ENCODE results near the gene ARHGAP18.
A peak's percentile ranks its signal among the peaks of the same experiment; 100 is the strongest.

The ARHGAP18 gene

DNA sequence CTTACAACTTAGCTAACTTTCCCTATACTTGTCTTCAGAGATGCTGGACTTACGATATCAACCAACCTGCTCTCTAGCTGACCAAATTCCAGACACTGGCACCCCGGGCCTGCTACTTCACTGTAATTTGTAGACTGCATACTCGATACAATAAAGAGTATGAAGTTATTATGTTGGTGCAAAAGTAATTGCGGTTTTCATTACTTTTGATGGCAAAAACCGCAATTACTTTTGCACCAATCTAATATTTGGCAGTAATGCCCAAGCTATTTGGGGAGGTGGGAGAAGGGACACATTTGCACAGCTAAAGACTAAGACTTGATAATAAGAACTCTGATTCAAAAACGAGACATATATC lies 34.9 kb upstream of the ARHGAP18 start:
- H3K36me3 ChIP-seq (ENCODE audit: control insufficient read depth, insufficient read depth, low read length), result no peaks in the 10 kb centered on the region
- no peak overlapping the region for H3K27ac ChIP-seq (ENCODE audit: low read depth, low read length)
- H3K4me1 ChIP-seq (ENCODE audit: control insufficient read depth, insufficient read depth, low read length), result peaks cover 9% of the 10 kb centered on the region
- no peaks in the 10 kb centered on the region for H3K9me3 ChIP-seq (ENCODE audit: control insufficient read depth, insufficient read depth, low read depth, low read length)
- H3K27me3 ChIP-seq (ENCODE audit: control insufficient read depth, insufficient read depth, low read length), result no peaks in the 10 kb centered on the region
- H3K9ac ChIP-seq (ENCODE audit: low read length), result no peak overlapping the region
- no peak overlapping the region for H3K4me3 ChIP-seq (ENCODE audit: low read depth, low read length)

- H3K9ac ChIP-seq (ENCODE audit: low read length), result no peak overlapping the region
- no peaks in the 10 kb centered on the region for H3K9me3 ChIP-seq (ENCODE audit: control insufficient read depth, insufficient read depth, low read depth, low read length)
- no peak overlapping the region for H3K4me3 ChIP-seq (ENCODE audit: low read depth, low read length)
- H3K27me3 ChIP-seq (ENCODE audit: control insufficient read depth, insufficient read depth, low read length), result no peaks in the 10 kb centered on the region
- H3K36me3 ChIP-seq (ENCODE audit: control insufficient read depth, insufficient read depth, low read length), result no peaks in the 10 kb centered on the region
- peaks cover 9% of the 10 kb centered on the region for H3K4me1 ChIP-seq (ENCODE audit: control insufficient read depth, insufficient read depth, low read length)
- H3K27ac ChIP-seq (ENCODE audit: low read depth, low read length), result no peak overlapping the region
Measured at GRCh38 chr6:129744201-129744879, 34.4 kb upstream of the ARHGAP18 start.

DNA sequence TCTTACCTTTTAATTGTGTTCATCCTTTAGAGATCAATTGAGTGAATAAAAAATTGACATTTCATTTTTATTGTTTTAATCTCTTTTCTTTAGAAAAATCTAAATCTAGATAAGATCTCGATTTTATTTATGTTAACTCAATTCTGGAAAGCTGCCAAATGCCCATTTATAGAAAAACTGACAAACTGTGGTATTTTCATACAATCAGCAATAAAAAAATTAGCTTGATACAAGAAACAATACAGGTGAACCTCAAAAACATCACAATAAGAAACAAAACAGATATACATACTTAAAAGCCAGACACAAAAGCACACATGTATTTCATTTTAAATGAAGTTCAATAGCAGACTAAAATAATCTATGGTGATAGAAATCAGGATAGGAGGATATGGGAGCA lies 30.0 kb upstream of the ARHGAP18 start:
- H3K27ac ChIP-seq (ENCODE audit: low read depth, low read length), result no peak overlapping the region
- H3K9me3 ChIP-seq (ENCODE audit: control insufficient read depth, insufficient read depth, low read depth, low read length), result no peaks in the 10 kb centered on the region
- peaks cover 5% of the 10 kb centered on the region; the same call in 1 of the 2 replicates for H3K4me1 ChIP-seq (ENCODE audit: control insufficient read depth, insufficient read depth, low read length)
- no peak overlapping the region for H3K4me3 ChIP-seq (ENCODE audit: low read depth, low read length)
- H3K36me3 ChIP-seq (ENCODE audit: control insufficient read depth, insufficient read depth, low read length), result no peaks in the 10 kb centered on the region
- H3K27me3 ChIP-seq (ENCODE audit: control insufficient read depth, insufficient read depth, low read length), result no peaks in the 10 kb centered on the region
- H3K9ac ChIP-seq (ENCODE audit: low read length), result no peak overlapping the region

DNA sequence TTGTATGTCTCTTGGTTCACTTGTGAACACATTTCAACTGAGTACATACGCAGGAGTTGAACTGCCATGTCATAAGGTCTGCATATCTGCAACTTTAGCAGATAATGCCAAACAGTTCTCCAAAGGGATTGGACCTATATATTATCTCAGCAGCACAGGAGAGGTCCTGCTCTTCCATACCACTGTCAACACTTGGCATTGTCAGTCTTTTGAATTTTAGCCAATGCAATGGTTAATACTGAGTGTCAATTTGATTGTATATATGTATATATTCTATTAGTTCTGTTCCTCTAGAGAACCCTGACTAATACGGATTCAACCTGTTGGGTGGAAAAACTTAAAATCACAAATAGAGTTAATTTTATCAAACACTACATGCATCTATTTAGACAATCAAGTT lies 26.1 kb upstream of the ARHGAP18 start:
- H3K4me1 ChIP-seq (ENCODE audit: control insufficient read depth, insufficient read depth, low read length), result no peaks in the 10 kb centered on the region
- H3K4me3 ChIP-seq (ENCODE audit: low read depth, low read length), result no peak overlapping the region
- H3K9ac ChIP-seq (ENCODE audit: low read length), result no peak overlapping the region
- H3K27me3 ChIP-seq (ENCODE audit: control insufficient read depth, insufficient read depth, low read length), result no peaks in the 10 kb centered on the region
- H3K36me3 ChIP-seq (ENCODE audit: control insufficient read depth, insufficient read depth, low read length), result no peaks in the 10 kb centered on the region
- no peaks in the 10 kb centered on the region for H3K9me3 ChIP-seq (ENCODE audit: control insufficient read depth, insufficient read depth, low read depth, low read length)
- H3K27ac ChIP-seq (ENCODE audit: low read depth, low read length), result no peak overlapping the region

GRCh38 chr6:129733290-129733689 lies 23.3 kb upstream of the ARHGAP18 start:
- Histone ChIP-seq H3K27me3 (ENCODE audit: control insufficient read depth, insufficient read depth, low read length) (no peaks in the 10 kb centered on the region), H3K36me3 (ENCODE audit: control insufficient read depth, insufficient read depth, low read length) (no peaks in the 10 kb centered on the region), H3K9me3 (ENCODE audit: control insufficient read depth, insufficient read depth, low read depth, low read length) (no peaks in the 10 kb centered on the region), H3K4me1 (ENCODE audit: control insufficient read depth, insufficient read depth, low read length) (peaks cover 6% of the 10 kb centered on the region), H3K27ac (ENCODE audit: low read depth, low read length) (no peak overlapping the region), H3K4me3 (ENCODE audit: low read depth, low read length) (no peak overlapping the region), H3K9ac (ENCODE audit: low read length) (no peak overlapping the region)

DNA sequence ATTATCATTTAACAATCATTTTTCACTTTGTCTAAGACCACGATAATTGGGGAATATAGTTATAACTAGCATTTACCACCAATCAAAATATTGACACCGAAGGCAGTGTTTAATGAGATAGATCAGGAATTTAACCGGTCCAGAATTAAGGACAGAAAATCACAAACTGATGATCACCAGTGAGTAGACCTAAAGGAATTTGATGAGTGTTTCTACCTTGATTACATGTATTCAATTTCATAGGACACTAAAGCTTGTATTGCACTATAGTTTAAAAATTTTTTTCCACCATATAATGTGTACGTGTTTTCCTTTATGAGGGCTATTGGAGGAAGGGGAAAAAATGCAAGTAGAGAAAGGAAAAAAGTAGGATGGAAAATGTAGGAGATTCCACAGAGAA lies 22.6 kb upstream of the ARHGAP18 start:
- H3K36me3 ChIP-seq (ENCODE audit: control insufficient read depth, insufficient read depth, low read length), result no peaks in the 10 kb centered on the region
- H3K27me3 ChIP-seq (ENCODE audit: control insufficient read depth, insufficient read depth, low read length), result no peaks in the 10 kb centered on the region
- H3K4me3 ChIP-seq (ENCODE audit: low read depth, low read length), result no peak overlapping the region
- H3K27ac ChIP-seq (ENCODE audit: low read depth, low read length), result no peak overlapping the region
- no peaks in the 10 kb centered on the region for H3K9me3 ChIP-seq (ENCODE audit: control insufficient read depth, insufficient read depth, low read depth, low read length)
- no peak overlapping the region for H3K9ac ChIP-seq (ENCODE audit: low read length)
- peaks cover 6% of the 10 kb centered on the region for H3K4me1 ChIP-seq (ENCODE audit: control insufficient read depth, insufficient read depth, low read length)

DNA sequence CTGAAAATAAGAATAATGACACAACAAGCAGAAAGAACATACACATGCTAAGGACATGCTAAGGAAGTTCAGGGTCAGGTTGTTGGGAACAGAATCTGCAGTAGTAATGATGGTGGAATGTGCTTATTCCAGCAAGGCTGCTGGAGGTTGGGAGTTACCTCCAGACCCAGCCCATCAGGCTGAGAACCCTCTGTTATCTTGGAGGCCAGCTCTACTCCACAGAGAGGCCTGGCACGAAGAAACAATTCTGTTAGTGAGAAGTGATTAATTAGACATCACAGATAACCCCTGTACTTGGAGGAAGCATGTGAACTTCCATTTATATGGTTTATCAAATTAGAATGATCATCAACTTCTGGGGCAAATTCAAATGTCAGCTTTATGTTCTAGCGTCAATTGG lies 22.1 kb upstream of the ARHGAP18 start:
- H3K9ac ChIP-seq (ENCODE audit: low read length), result no peak overlapping the region
- no peaks in the 10 kb centered on the region for H3K27me3 ChIP-seq (ENCODE audit: control insufficient read depth, insufficient read depth, low read length)
- H3K4me3 ChIP-seq (ENCODE audit: low read depth, low read length), result no peak overlapping the region
- H3K4me1 ChIP-seq (ENCODE audit: control insufficient read depth, insufficient read depth, low read length), result peaks cover 7% of the 10 kb centered on the region
- H3K27ac ChIP-seq (ENCODE audit: low read depth, low read length), result no peak overlapping the region
- H3K9me3 ChIP-seq (ENCODE audit: control insufficient read depth, insufficient read depth, low read depth, low read length), result no peaks in the 10 kb centered on the region
- no peaks in the 10 kb centered on the region for H3K36me3 ChIP-seq (ENCODE audit: control insufficient read depth, insufficient read depth, low read length)

- Histone ChIP-seq H3K4me1 (ENCODE audit: control insufficient read depth, insufficient read depth, low read length) (peaks cover 10% of the 10 kb centered on the region), H3K36me3 (ENCODE audit: control insufficient read depth, insufficient read depth, low read length) (no peaks in the 10 kb centered on the region), H3K9ac (ENCODE audit: low read length) (no peak overlapping the region), H3K4me3 (ENCODE audit: low read depth, low read length) (no peak overlapping the region), H3K27ac (ENCODE audit: low read depth, low read length) (no peak overlapping the region), H3K27me3 (ENCODE audit: control insufficient read depth, insufficient read depth, low read length) (no peaks in the 10 kb centered on the region), H3K9me3 (ENCODE audit: control insufficient read depth, insufficient read depth, low read depth, low read length) (no peaks in the 10 kb centered on the region)
Measured at GRCh38 chr6:129731428-129731827, 21.5 kb upstream of the ARHGAP18 start.

GRCh38 chr6:129730477-129731165 lies 20.6 kb upstream of the ARHGAP18 start:
- no peaks in the 10 kb centered on the region for H3K9me3 ChIP-seq (ENCODE audit: control insufficient read depth, insufficient read depth, low read depth, low read length)
- peak overlapping the region; percentile 34 for H3K9ac ChIP-seq (ENCODE audit: low read length)
- H3K36me3 ChIP-seq (ENCODE audit: control insufficient read depth, insufficient read depth, low read length), result no peaks in the 10 kb centered on the region
- 0 out of 2 replicates have a peak overlapping the region, but pooled peaks have one; percentile 44 for H3K27ac ChIP-seq (ENCODE audit: low read depth, low read length)
- no peak overlapping the region for H3K4me3 ChIP-seq (ENCODE audit: low read depth, low read length)
- H3K27me3 ChIP-seq (ENCODE audit: control insufficient read depth, insufficient read depth, low read length), result no peaks in the 10 kb centered on the region
- H3K4me1 ChIP-seq (ENCODE audit: control insufficient read depth, insufficient read depth, low read length), result peaks cover 11% of the 10 kb centered on the region

DNA sequence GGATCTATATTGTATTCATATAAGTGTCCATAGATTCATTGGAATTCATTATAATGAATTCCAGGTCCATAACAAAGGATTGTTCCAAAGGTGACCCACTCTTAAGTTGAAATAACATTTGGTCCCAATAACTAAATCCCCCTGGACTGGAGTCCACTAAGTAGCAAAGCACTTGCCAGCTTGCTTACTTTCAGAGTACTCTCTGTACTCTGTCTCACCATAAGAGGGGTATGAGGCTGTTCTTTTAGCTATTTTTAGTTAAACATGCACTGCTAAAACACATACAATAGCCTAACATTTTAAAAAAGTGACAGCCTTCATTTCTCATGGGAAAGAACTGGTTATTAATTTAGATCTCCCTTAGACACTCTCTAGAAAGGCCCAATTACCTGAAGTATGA lies 16.7 kb upstream of the ARHGAP18 start:
- Histone ChIP-seq H3K4me3 (ENCODE audit: low read depth, low read length) (no peak overlapping the region), H3K36me3 (ENCODE audit: control insufficient read depth, insufficient read depth, low read length) (no peaks in the 10 kb centered on the region), H3K4me1 (ENCODE audit: control insufficient read depth, insufficient read depth, low read length) (peaks cover 18% of the 10 kb centered on the region), H3K9ac (ENCODE audit: low read length) (no peak overlapping the region), H3K27ac (ENCODE audit: low read depth, low read length) (no peak overlapping the region), H3K27me3 (ENCODE audit: control insufficient read depth, insufficient read depth, low read length) (no peaks in the 10 kb centered on the region), H3K9me3 (ENCODE audit: control insufficient read depth, insufficient read depth, low read depth, low read length) (no peaks in the 10 kb centered on the region)

DNA sequence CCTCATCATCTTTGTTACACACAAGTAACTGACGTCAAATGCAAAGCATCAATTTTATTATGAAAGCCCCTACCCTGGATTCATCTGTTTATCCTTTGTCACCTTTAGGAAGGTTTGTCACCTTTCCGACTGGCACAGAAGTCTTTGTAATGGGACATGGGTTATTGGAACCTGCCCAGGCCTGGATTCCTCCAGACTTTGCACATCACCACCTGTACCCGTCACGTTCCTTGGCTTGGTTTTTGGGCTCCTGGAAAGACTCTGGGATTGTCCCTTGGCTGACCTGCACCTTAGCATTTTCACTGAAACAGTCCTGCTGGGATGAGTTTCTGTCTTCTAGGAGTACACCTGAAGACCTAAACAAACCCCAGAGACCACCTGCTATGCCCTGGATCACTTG lies 15.4 kb upstream of the ARHGAP18 start:
- H3K9me3 ChIP-seq (ENCODE audit: control insufficient read depth, insufficient read depth, low read depth, low read length), result no peaks in the 10 kb centered on the region
- H3K27me3 ChIP-seq (ENCODE audit: control insufficient read depth, insufficient read depth, low read length), result no peaks in the 10 kb centered on the region
- no peak overlapping the region for H3K4me3 ChIP-seq (ENCODE audit: low read depth, low read length)
- H3K27ac ChIP-seq (ENCODE audit: low read depth, low read length), result no peak overlapping the region
- peaks cover 12% of the 10 kb centered on the region for H3K4me1 ChIP-seq (ENCODE audit: control insufficient read depth, insufficient read depth, low read length)
- H3K9ac ChIP-seq (ENCODE audit: low read length), result no peak overlapping the region
- no peaks in the 10 kb centered on the region for H3K36me3 ChIP-seq (ENCODE audit: control insufficient read depth, insufficient read depth, low read length)
